Keratinocyte (primary cell): ENCODE data around the gene FHOD3.

Source experiments
- EZH2 ChIP-seq: IDR thresholded peaks from one replicate; pipeline ENCODE4 v1.6.1; 2012; ENCODE audit warnings: inconsistent platforms, mild to moderate bottlenecking, low read length, moderate library complexity
- TF ChIP-seq, protein P1 (sequence below), 3 experiments: IDR thresholded peaks in 1 of 3; conservative IDR thresholded peaks in 1 of 3; optimal IDR thresholded peaks in 1 of 3; 2 replicates in 2 of 3; 3 replicates in 1 of 3; pipeline versions ENCODE3 to v1.5.1; 2011; ENCODE audit warnings: low read length in 3 of 3, mild to moderate bottlenecking in 3 of 3, moderate library complexity in 2 of 3, control low read depth in 1 of 3, inconsistent platforms in 1 of 3; ENCODE audit not compliant: insufficient read depth in 2 of 3; ENCODE audit errors: extremely low read depth in 1 of 3

DNA sequence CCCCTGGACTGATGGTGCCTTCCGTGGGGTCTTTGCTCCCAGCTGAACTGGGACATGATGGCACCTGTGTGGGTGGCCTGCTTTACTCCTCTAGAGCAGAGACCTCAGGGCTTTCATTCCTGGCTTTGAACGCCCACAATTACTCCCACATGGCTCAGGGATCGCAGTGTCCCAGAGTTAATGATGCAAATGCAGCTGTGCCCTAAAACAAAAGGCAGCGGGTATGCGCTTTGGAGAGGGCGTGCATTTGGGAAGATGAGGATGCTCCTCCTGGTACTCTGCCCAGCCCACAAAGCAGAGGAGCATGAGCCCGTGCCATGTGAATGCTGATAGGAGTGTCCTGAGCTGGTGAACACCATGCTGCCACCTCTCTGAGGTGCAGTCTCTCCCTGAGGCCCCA is 173.4 kb downstream of the FHOD3 start:
- TF ChIP-seq EZH2, result no peak
- TF ChIP-seq, protein P1, sequence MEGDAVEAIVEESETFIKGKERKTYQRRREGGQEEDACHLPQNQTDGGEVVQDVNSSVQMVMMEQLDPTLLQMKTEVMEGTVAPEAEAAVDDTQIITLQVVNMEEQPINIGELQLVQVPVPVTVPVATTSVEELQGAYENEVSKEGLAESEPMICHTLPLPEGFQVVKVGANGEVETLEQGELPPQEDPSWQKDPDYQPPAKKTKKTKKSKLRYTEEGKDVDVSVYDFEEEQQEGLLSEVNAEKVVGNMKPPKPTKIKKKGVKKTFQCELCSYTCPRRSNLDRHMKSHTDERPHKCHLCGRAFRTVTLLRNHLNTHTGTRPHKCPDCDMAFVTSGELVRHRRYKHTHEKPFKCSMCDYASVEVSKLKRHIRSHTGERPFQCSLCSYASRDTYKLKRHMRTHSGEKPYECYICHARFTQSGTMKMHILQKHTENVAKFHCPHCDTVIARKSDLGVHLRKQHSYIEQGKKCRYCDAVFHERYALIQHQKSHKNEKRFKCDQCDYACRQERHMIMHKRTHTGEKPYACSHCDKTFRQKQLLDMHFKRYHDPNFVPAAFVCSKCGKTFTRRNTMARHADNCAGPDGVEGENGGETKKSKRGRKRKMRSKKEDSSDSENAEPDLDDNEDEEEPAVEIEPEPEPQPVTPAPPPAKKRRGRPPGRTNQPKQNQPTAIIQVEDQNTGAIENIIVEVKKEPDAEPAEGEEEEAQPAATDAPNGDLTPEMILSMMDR (optimal IDR thresholded peaks at IDR 0.05 in 1 of 3, IDR thresholded peaks at IDR 0.05 in 1 of 3, conservative IDR thresholded peaks at IDR 0.05 in 1 of 3; ENCODE audit: extremely low read depth in 1 of 3, insufficient read depth in 2 of 3, low read length in 3 of 3), result no peak
